Testis (tissue), 3 donors: ENCODE results near the gene EYS. TPM values are rescaled to one million over a fixed set of nuclear protein-coding genes. Genes with fewer than 3 reads are reported as not detected.
"Not testable (repeated sequence)": the region's sequence is repeated elsewhere in the genome, so short reads cannot be mapped to it uniquely, and the experiment has no call there.

Experiments used
- DNase-seq: peaks from one replicate; pipeline ENCODE4 v3.0.0-alpha.2; 2019
- H3K27ac ChIP-seq, 2 donors: fragments of 200-600 bp; sonication (generic); one replicate each; pipeline ENCODE4 v1.5.1; 2019
- H3K27me3 ChIP-seq: fragments of 200-600 bp; sonication (generic); one replicate; pipeline ENCODE4 v1.5.1; 2019
- H3K36me3 ChIP-seq: fragments of 200-600 bp; sonication (generic); one replicate; pipeline ENCODE4 v1.5.1; 2017; ENCODE audit warnings: low read depth; ENCODE audit errors: missing control alignments
- H3K4me1 ChIP-seq: fragments of 200-600 bp; sonication (generic); one replicate; pipeline ENCODE4 v1.5.1; 2019
- H3K4me3 ChIP-seq, 2 donors: fragments of 200-600 bp; sonication (generic); one replicate each; pipeline ENCODE4 v1.5.1; 2017 to 2019
- H3K9me3 ChIP-seq: fragments of 200-600 bp; sonication (generic); one replicate; pipeline ENCODE4 v1.5.1; 2017
- CTCF ChIP-seq, 3 experiments: fragments of 450-650 bp in 2 of 3; fragments of 200-600 bp in 1 of 3; sonication (generic) in 1 of 3; IDR thresholded peaks; one replicate each; pipeline ENCODE4 v1.5.1; 2016 to 2019; ENCODE audit warnings: antibody characterized with exemption in 3 of 3, mild to moderate bottlenecking in 2 of 3, moderate library complexity in 1 of 3
- POLR2A ChIP-seq: fragments of 450-650 bp; IDR thresholded peaks from one replicate; pipeline ENCODE4 v1.6.1; 2017; ENCODE audit warnings: antibody characterized with exemption, mild to moderate bottlenecking, moderate library complexity
- WGBS, 2 donors: methylation state at CpG; one replicate each; pipeline ENCODE4 v1.1.5; 2018; 5-methylcytosine and 5-hydroxymethylcytosine counted together
- intact Hi-C: fragments of 100-400 bp; cut with DNase I; formaldehyde crosslinking; loops from one replicate; pipeline ENCODE4 v1.15.1; 2023; ENCODE audit warnings: low total_unique reads
- polyA plus RNA-seq: library from polyadenylated mRNA; stranded (reverse); fragments of 350-450 nt; fragmentation: Illumina TruSeq; extraction: RNeasy Lipid Tissue Mini Kit (QIAGEN cat#74804); gene quantifications from one replicate; pipeline ENCODE4 v1.2.3, GENCODE V29; 2014; ENCODE audit warnings: low read depth, low replicate concordance; ENCODE audit not compliant: insufficient read depth
- total RNA-seq, 2 donors: library from RNA; depleted of rRNA; stranded (reverse); fragments of >200 nt; gene quantifications; one replicate each; pipeline ENCODE4 v1.2.3, GENCODE V29; 2016

The EYS gene
- total and polyA plus RNA-seq, 3 donors from 2014 or later, result 1.3 to 2.8 (median 2.6) TPM

- H3K4me3 ChIP-seq, result no peak overlapping the region
- no peak overlapping the region for H3K27ac ChIP-seq
- H3K27me3 ChIP-seq, result no peaks in the 10 kb centered on the region
- H3K36me3 ChIP-seq, result no peaks in the 10 kb centered on the region
- no peaks in the 10 kb centered on the region for H3K9me3 ChIP-seq
- no peak for DNase-seq
- no peak for TF ChIP-seq POLR2A
- no peak for TF ChIP-seq CTCF (IDR thresholded peaks at IDR 0.05)
- intact Hi-C loops, result no loop called here
- H3K4me1 ChIP-seq, result no peaks in the 10 kb centered on the region
These were observed 1963.3 kb downstream of the EYS start for GRCh38 chr6:63743691-63744090.

- Histone ChIP-seq H3K4me3 (no peak overlapping the region), H3K27ac (no peak overlapping the region), H3K27me3 (no peaks in the 10 kb centered on the region), H3K36me3 (no peaks in the 10 kb centered on the region), H3K4me1 (no peaks in the 10 kb centered on the region), H3K9me3 (no peaks in the 10 kb centered on the region)
- intact Hi-C loops, result no loop called here
- DNase-seq, result no peak
- TF ChIP-seq CTCF (IDR thresholded peaks at IDR 0.05) (no peak), POLR2A (no peak)
These were observed 1965.0 kb downstream of the EYS start for GRCh38 chr6:63742060-63742459.

GRCh38 chr6:63740709-63741108, 1966.3 kb downstream of the EYS start:
- Histone ChIP-seq H3K4me3 (no peak overlapping the region), H3K9me3 (no peaks in the 10 kb centered on the region), H3K27me3 (no peaks in the 10 kb centered on the region), H3K4me1 (no peaks in the 10 kb centered on the region), H3K27ac (no peak overlapping the region), H3K36me3 (no peaks in the 10 kb centered on the region)
- intact Hi-C loops, result no loop called here
- TF ChIP-seq CTCF (IDR thresholded peaks at IDR 0.05) (no peak), POLR2A (no peak)
- WGBS, 2 donors, result 39 to 44% methylated on average over 2 of the region's 2 CpGs
- no peak for DNase-seq

- H3K27me3 ChIP-seq, result no peaks in the 10 kb centered on the region
- no peaks in the 10 kb centered on the region for H3K36me3 ChIP-seq
- intact Hi-C loops, result no loop called here
- no peak overlapping the region for H3K4me3 ChIP-seq
- WGBS, 2 donors, result 19 to 30% methylated on average over 1 of the region's 1 CpG
- no peak for DNase-seq
- H3K9me3 ChIP-seq, result no peaks in the 10 kb centered on the region
- H3K27ac ChIP-seq, result no peak overlapping the region
- no peak for TF ChIP-seq CTCF (IDR thresholded peaks at IDR 0.05)
- no peak for TF ChIP-seq POLR2A
- no peaks in the 10 kb centered on the region for H3K4me1 ChIP-seq
These were observed 1967.8 kb downstream of the EYS start for GRCh38 chr6:63739094-63739687.

GRCh38 chr6:63738190-63738589, 1968.8 kb downstream of the EYS start:
- H3K27ac ChIP-seq, DNase-seq, H3K27me3 ChIP-seq, H3K36me3 ChIP-seq, H3K4me1 ChIP-seq, H3K4me3 ChIP-seq, intact Hi-C loops, H3K9me3 ChIP-seq: not testable (repeated sequence)
- 81 to 83% methylated on average over 2 of the region's 2 CpGs for WGBS, 2 donors
